Cardiac ventricle fibroblast (primary cell): ENCODE data around the gene CNNM1. TPM values are rescaled to one million over a fixed set of nuclear protein-coding genes. Genes with fewer than 3 reads are reported as not detected.

Experiments used
- total RNA-seq: library from RNA; depleted of rRNA; stranded (reverse); fragments of >200 nt; gene quantifications from 2 replicates; pipeline ENCODE4 v1.2.3, GENCODE V29; 2015

Gene CNNM1
- total RNA-seq, result 0.05 and 0.06 TPM in 2 replicates

DNA sequence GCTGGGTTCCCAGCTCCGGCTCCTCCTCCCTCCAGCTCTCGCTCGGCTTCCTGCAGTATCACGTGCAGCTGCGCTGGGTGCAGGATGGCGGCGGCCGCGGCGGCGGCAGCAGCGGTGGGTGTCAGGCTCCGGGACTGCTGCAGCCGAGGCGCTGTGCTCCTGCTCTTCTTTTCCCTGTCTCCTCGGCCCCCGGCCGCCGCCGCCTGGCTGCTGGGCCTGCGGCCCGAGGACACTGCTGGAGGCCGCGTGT is at the start of gene CNNM1:
CNNM1 (plus strand) TSS at position 53 of the 250 bp plus-strand sequence; CDS start at position 85, 32 bp downstream.

GRCh38 chr10:99430451-99431189 is 101.5 kb downstream of the CNNM1 start, which contains the start of gene GOT1:
TSS of gene GOT1 (minus strand) at chr10:99430624. CDS start at chr10:99430565, 59 bp downstream.

Other genes starting within 250 kb of the CNNM1 start
- gene HPSE2, start 93.5 kb upstream of the CNNM1 start, total RNA-seq, result not detected in 2 replicates
- gene GOT1, start 101.3 kb downstream of the CNNM1 start, total RNA-seq, result 8.9 and 15.8 TPM in 2 replicates
- gene NKX2-3, start 203.6 kb downstream of the CNNM1 start, total RNA-seq, result not detected in 2 replicates